GM18520 (cell line): ENCODE measurements around the gene IFNGR2.
"Not testable (repeated sequence)": the region's sequence is repeated elsewhere in the genome, so short reads cannot be mapped to it uniquely, and the experiment has no call there.

ENCODE experiments used
- ATAC-seq: cut with Tn5 transposase; IDR thresholded peaks from one replicate; pipeline ENCODE4 v1.9.1; 2021; ENCODE audit not compliant: unreplicated experiment

Gene IFNGR2

GRCh38 chr21:33401630-33401992 is 1.6 kb upstream of the IFNGR2 start:
- ATAC-seq = no peak

DNA sequence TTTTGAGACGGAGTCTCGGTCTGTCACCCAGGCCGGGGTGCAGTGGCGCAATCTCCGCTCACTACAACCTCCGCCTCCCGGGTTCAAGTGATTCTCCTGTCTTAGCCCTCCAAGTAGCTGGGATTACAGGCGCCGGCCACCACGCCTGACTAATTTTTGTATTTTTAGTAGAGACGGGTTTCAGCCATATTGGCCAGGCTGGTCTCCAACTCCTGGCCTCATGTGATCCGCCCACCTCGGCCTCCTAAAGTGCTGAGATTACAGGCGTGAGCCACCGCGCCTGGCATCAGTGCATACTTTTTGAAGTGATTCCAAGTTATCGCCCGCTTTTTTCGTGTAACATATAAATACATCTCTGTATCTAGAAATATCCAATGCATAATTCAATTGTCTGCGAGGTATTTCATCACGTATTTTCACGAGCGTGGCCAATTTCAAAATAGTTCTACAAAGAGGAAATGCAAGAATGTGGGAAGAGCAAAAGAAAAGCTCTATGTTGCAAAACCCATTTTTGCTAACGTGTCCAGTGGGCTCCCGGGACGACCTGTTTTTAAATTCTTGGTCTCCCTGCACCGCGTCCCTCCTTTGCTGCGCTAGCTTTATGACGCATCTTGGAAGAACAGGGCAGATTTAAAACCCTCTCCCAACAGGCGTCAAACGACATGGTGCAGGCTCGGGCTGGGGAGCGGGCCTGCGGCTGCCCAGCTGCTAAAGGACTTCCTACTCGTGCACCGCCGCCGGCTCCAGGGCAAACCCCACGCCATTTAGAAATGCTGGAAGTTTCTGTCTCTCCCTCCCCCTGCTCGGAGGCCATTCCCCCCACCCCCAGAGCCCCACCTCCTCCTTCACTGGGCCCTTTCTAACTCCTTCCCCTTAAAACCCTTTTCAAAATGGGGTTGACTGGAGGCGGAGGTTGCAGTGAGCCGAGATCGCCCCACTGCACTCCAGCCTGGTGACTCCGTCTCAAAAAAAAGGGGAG is 923 bp upstream of the IFNGR2 start:
- no peak for ATAC-seq

- ATAC-seq = no peak
Measured at GRCh38 chr21:33403786-33404585, 773 bp downstream of the IFNGR2 start.

GRCh38 chr21:33406493-33406892 is 3.3 kb downstream of the IFNGR2 start:
- no peak for ATAC-seq

GRCh38 chr21:33411949-33412430 is 8.8 kb downstream of the IFNGR2 start:
- ATAC-seq = no peak

DNA sequence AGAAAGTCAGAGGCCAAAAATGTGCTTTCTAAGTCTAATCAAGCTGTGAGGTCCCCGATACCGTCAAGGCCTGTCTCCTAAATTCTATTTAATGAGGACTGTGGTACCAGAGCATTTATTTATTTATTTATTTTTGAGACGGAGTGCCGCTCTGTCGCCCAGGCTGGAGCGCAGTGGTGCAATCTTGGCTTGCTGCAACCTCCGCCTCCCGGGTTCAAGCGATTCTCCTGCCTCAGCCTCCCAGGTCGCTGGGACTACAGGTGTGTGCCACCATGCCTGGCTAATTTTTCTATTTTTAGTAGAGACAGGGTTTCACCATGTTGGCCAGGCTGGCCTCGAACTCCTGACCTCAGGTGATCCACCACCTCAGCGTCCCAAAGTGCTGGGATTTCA is 9.2 kb downstream of the IFNGR2 start:
- ATAC-seq = not testable (repeated sequence)

DNA sequence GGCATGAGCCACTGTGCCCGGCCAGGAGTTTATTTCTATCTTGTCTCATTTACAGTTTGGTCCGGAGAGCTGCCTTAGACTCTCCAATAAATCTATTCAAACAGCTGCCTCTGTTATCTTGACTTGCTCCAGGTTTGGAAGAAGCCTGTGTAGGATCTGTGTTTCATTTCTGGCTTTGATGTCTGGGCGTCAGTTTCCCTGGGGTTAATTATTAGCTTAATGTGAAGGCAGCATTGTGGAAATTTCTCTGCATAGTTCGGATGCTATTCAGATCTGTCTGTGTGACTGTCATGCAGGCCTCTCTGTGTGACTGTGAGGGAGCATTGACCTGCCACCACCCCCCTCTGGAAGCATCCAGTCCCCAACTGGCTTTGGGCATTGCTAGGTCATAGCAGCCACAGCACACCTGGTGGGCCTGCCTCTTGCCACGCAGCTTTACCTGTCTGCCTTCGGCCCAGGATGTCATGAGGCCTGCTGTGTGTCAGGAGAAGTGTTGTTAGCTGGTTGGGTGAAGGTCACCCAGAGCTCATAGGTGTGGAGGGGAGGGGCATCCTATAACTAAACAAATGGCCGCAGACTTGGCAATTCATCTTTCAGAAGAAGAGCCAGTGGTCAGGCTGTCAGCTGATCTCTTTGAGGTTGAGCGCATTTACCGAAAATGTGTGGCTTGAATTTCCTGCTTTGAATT is 9.8 kb downstream of the IFNGR2 start:
- ATAC-seq = no peak

DNA sequence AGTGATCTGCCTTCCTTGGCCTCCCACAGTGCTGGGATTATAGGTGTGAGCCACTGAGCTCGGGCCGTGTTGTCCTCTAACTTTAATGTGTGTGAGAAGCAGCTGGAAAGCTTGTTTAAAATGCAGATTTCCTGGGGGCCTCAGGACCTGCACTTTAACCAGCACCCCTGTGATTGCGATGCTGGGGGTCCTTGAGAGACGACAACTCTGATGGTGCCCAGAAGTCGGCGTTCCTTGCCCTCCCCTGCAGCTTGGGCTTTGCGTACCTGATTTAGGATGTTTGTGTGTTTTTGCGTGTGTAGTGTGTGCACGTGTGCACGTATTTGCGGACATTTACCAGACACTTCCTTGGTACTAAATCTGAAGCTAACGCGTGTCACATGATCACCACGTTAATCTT is 10.9 kb downstream of the IFNGR2 start:
- no peak for ATAC-seq

GRCh38 chr21:33414926-33415325 is 11.7 kb downstream of the IFNGR2 start:
- ATAC-seq = no peak

GRCh38 chr21:33418691-33419090 is 15.5 kb downstream of the IFNGR2 start:
- ATAC-seq = no peak

GRCh38 chr21:33419538-33420123 is 16.4 kb downstream of the IFNGR2 start:
- no peak for ATAC-seq

- no peak for ATAC-seq
Measured at GRCh38 chr21:33421713-33422393, 18.6 kb downstream of the IFNGR2 start.

- ATAC-seq = no peak
Measured at GRCh38 chr21:33424214-33424613, 21.0 kb downstream of the IFNGR2 start.

DNA sequence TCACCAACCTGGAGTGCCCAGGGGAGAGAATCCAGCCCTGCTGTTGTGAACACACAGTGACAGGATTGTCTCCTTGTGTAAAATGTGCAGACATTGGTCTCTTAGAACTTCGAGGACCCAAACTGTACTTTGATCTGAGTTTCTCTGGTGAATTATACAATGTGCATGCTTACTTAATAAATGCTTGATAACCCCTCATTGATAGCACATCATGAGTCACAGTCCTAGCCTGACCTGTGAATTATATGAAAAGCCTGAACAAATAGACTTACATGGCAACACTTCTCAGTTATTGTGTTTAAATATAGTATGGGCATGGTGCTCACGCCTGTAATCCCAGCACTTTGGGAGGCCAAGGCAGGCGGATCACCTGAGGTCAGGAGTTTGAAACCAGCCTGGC is 22.6 kb downstream of the IFNGR2 start:
- ATAC-seq = no peak

DNA sequence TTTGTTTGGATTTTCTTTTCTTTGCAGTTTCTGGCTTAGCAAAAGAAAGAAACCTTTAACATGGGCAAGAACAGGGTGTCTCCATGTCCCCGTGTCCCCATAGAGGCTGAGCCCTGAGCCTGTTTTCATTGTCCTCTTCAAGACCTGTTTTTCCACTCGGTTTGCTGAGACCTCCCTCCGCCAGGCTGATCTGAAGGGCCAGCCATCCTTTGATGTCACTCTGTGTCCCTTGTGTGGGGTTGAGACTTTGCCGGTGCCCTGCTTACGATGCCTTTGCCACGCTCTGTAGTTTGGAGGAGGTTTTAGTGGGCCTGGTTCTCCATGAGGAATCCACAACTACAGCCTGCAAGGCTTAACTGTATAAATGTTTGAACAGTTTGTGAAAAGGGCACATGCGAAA is 23.8 kb downstream of the IFNGR2 start:
- ATAC-seq = no peak

DNA sequence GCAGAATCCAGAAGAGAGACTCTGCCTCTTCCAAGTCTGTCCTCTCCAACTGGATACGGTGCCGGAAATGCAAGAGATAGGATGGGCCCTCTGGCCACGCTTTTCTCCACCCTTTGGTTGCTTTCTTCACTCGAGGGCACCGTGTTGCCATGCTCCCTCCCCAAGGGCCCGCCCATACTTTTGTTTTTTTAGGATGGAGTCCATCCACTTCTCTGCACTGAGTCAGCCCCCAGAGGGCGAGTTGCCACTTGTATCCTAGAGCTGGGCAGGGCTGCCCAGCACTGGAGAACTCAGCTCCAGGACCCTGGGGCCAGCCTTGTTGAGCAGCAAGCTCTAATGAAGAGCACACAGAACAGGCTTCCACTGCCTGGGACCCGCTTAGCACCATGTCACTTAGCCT is 25.5 kb downstream of the IFNGR2 start:
- ATAC-seq = no peak

DNA sequence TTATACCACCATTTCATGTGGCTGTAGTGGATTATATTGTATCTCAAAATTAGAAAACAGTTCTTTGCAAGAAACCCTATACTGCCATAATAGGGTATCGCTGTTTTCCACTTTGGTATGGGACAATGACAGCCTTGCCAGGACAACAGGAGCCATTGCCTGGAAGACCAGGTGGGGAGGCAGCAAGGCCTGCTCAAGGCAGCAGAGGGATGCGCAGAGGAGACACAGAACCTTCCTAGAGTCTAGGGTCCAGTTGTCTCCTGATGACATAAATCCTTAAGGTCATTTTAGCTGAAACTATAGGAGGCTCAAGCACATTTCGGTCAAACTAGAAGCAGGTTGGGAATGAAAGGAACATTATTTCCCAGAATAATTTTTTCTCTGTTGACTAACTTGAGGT is 27.6 kb downstream of the IFNGR2 start:
- ATAC-seq = no peak

- no peak for ATAC-seq
Measured at GRCh38 chr21:33432496-33432895, 29.3 kb downstream of the IFNGR2 start.

DNA sequence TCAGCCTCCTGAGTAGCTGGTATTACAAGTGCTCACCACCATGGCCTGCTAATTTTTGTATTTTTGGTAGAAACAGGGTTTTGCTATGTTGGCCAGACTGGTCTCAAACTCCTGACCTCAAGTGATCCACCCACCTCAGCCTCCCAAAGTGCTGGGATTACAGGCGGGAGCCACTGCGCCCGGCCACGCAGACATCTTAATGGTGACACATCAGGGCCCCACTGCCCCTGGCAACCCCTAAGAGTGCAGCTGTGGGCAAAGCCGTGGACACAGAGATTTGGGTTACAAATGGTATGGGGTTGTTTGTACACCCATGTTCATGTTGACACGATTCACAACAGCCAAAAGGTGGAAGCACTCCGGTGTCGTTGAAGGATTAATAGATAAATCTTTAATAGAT is 29.8 kb downstream of the IFNGR2 start:
- ATAC-seq = no peak

DNA sequence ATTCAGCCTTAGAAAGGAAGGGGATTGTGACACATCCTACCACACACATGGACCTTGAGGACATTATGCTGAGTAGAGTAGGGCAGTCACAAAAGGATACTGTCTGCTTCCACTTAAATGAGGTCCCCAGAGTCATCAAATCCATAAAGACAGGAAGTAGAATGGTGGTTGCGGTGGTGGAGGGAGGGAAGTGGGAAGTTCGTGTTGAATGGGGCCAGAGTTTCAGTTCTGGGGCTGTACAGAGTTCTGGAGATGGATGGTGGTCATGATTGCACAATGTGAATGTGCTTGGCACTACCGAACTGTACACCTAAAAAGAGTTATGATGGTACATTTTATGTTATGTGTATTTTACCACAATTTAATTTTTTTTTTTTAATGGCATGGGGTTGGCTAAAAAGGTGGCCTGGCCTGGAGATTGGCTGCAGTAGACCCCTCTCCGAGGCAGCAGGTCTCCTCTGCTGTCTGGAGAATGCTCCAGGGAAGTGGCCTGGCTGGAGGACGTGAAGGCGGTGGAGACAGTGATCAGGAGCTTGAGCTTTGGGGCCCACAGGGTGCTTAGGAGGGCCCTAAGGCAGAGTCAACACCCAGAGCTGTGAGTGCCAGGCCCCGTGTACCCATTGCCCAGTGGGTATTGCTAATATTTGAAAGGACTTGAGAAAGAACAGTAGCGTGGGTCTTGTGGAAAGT is 30.4 kb downstream of the IFNGR2 start:
- no peak for ATAC-seq
